ENCODE data around the gene ZNF536.
"Not testable (repeated sequence)": the region's sequence is repeated elsewhere in the genome, so short reads cannot be mapped to it uniquely, and the experiment has no call there.

Gene ZNF536

GRCh38 chr19:30386551-30387143 lies 14.5 kb downstream of the ZNF536 start:
- no peak for DNase-seq

GRCh38 chr19:30387311-30388115 lies 15.3 kb downstream of the ZNF536 start:
- DNase-seq, result no peak

- DNase-seq, result no peak
These were observed 16.1 kb downstream of the ZNF536 start for GRCh38 chr19:30388327-30388726.

- no peak for DNase-seq
These were observed 16.6 kb downstream of the ZNF536 start for GRCh38 chr19:30388819-30389218.

- peak in 1 of 56 donors; percentile 34 for DNase-seq
These were observed 18.3 kb downstream of the ZNF536 start for GRCh38 chr19:30390356-30390988.

- DNase-seq, result no peak
These were observed 18.9 kb downstream of the ZNF536 start for GRCh38 chr19:30391052-30391451.

GRCh38 chr19:30391554-30392551 lies 19.7 kb downstream of the ZNF536 start:
- no peak for DNase-seq

- DNase-seq, result no peak
These were observed 20.9 kb downstream of the ZNF536 start for GRCh38 chr19:30393046-30393445.

- no peak for DNase-seq
These were observed 21.7 kb downstream of the ZNF536 start for GRCh38 chr19:30393729-30394480.

- no peak for DNase-seq
These were observed 22.4 kb downstream of the ZNF536 start for GRCh38 chr19:30394481-30395151.

GRCh38 chr19:30395283-30395682 lies 23.1 kb downstream of the ZNF536 start:
- no peak for DNase-seq

- DNase-seq, result not testable (repeated sequence)
These were observed 26.4 kb downstream of the ZNF536 start for GRCh38 chr19:30398539-30398938.

GRCh38 chr19:30401956-30402355 lies 29.8 kb downstream of the ZNF536 start:
- DNase-seq, result no peak

- DNase-seq, result peak in 4 of 56 donors; percentile 14 to 29 (median 25)
These were observed 30.4 kb downstream of the ZNF536 start for GRCh38 chr19:30402436-30403202.

- DNase-seq, result no peak
These were observed 31.2 kb downstream of the ZNF536 start for GRCh38 chr19:30403203-30403985.

- DNase-seq, result peak in 38 of 56 donors; percentile 12 to 79 (median 42)
These were observed 34.3 kb downstream of the ZNF536 start for GRCh38 chr19:30406220-30407067.

- DNase-seq, result no peak
These were observed 35.0 kb downstream of the ZNF536 start for GRCh38 chr19:30407068-30407709.
